ENCODE measurements around the gene CGB2. TPM values are rescaled to one million over a fixed set of nuclear protein-coding genes. Genes with fewer than 3 reads are reported as not detected.
A peak's percentile ranks its signal among the peaks of the same experiment; 100 is the strongest.

Gene CGB2
- total RNA-seq, 1 experiment from 2014 or later, result not detected

GRCh38 chr19:49016067-49016839, 15.4 kb upstream of the CGB2 start:
- POLR2A ChIA-PET (ENCODE audit: unreplicated experiment), result interaction anchor here (0.5 to 0.6 kb wide), 2 partner anchors 48 to 71 kb away, joined by 3 to 25 read pairs; no protein-coding TSS in a partner anchor
- Histone ChIP-seq H3K9me3 (ENCODE audit: insufficient read depth, low read depth) (no peaks in the 10 kb centered on the region), H2AFZ (no peak overlapping the region), H3K4me3 (no peak overlapping the region), H4K20me1 (ENCODE audit: insufficient read depth) (no peaks in the 10 kb centered on the region), H3K4me2 (no peak overlapping the region), H3K4me1 (replicated peaks; ENCODE audit: insufficient read depth) (peaks cover 9% of the 10 kb centered on the region; the same call in 1 of the 2 replicates), H3K27me3 (ENCODE audit: insufficient read depth, low read depth) (no peaks in the 10 kb centered on the region), H3F3A (ENCODE audit: insufficient read depth, low read depth) (peaks cover 31% of the 10 kb centered on the region), H3K9me2 (ENCODE audit: insufficient read depth) (no peaks in the 10 kb centered on the region), H3K27ac (no peak overlapping the region), H3K36me3 (ENCODE audit: low read depth) (peaks cover 7% of the 10 kb centered on the region; the same call in 1 of the 2 replicates), H3K79me2 (ENCODE audit: low read depth) (no peaks in the 10 kb centered on the region)
- CTCF ChIA-PET, result no interaction called here
- TF ChIP-seq EZH2 (IDR thresholded peaks at IDR 0.05; ENCODE audit: low read depth) (no peak), CTCF (conservative IDR thresholded peaks at IDR 0.05) (no peak)
- BruUV-seq (replicated peaks), result no TSS peak
- intact Hi-C loops (cut with micrococcal nuclease; ENCODE audit: unreplicated experiment), result loop anchor here (5.0 kb wide), 1 partner anchor 41 kb away; the partner anchor contains the start of gene CGB7
- DNase-seq, result no peak

- 0 out of 2 replicates have a peak within 1 kb of the TSS, but pooled peaks have one; percentile 17 for H2AFZ ChIP-seq
- H3K9me3 ChIP-seq (ENCODE audit: insufficient read depth, low read depth), result no peaks in the 10 kb centered on the region
- BruUV-seq (replicated peaks), result no TSS peak
- no peaks in the 10 kb centered on the region for H3K79me2 ChIP-seq (ENCODE audit: low read depth)
- intact Hi-C loops (cut with micrococcal nuclease; ENCODE audit: unreplicated experiment), result loop anchor here (5.0 kb wide), 1 partner anchor 40 kb away; the partner anchor contains the start of gene CGB7
- H3K4me3 ChIP-seq, result peak within 1 kb of the TSS; percentile 48; the same call in 1 of the 2 replicates
- peaks cover 39% of the 10 kb centered on the region for H3F3A ChIP-seq (ENCODE audit: insufficient read depth, low read depth)
- peak in 1 of 2 experiments; percentile 10 for DNase-seq
- no peak within 1 kb of the TSS for H3K27ac ChIP-seq
- H3K9me2 ChIP-seq (ENCODE audit: insufficient read depth), result no peaks in the 10 kb centered on the region
- peak within 1 kb of the TSS; percentile 81 for H3K4me2 ChIP-seq
- ChIA-PET CTCF (interaction anchor here (0.6 to 1.1 kb wide), 3 partner anchors 24 to 81 kb away, joined by 3 to 8 read pairs (median 4); partner anchors contain the start of genes GYS1 and RUVBL2), POLR2A (ENCODE audit: unreplicated experiment) (interaction anchor here (0.6 kb wide), 1 partner anchor 55 kb away, joined by 4 read pairs; no protein-coding TSS in a partner anchor)
- no peaks in the 10 kb centered on the region for H4K20me1 ChIP-seq (ENCODE audit: insufficient read depth)
- no peaks in the 10 kb centered on the region for H3K27me3 ChIP-seq (ENCODE audit: insufficient read depth, low read depth)
- H3K36me3 ChIP-seq (ENCODE audit: low read depth), result peaks cover 7% of the 10 kb centered on the region; the same call in 1 of the 2 replicates
- peaks cover 9% of the 10 kb centered on the region; the same call in 1 of the 2 replicates for H3K4me1 ChIP-seq (replicated peaks; ENCODE audit: insufficient read depth)
- no peak for TF ChIP-seq EZH2 (IDR thresholded peaks at IDR 0.05; ENCODE audit: low read depth)
- no peak for TF ChIP-seq CTCF (conservative IDR thresholded peaks at IDR 0.05)
These were observed 14.5 kb upstream of the CGB2 start, which contains the start of gene LHB for GRCh38 chr19:49017041-49017665. Gene LHB, minus strand, starts transcription at chr19:49017091. Its CDS starts 10 bp downstream, at chr19:49017081.

Measured in PC-9 (cell line).